22Rv1 (cell line): ENCODE data around the gene SCLT1.

Experiments
- ZFX ChIP-seq: fragments of 450-650 bp; IDR thresholded peaks from 2 replicates; pipeline ENCODE4 v1.6.1; 2017; ENCODE audit warnings: antibody characterized with exemption, borderline replicate concordance
- TF ChIP-seq, protein P1 (sequence below): fragments of 450-650 bp; IDR thresholded peaks from 2 replicates; pipeline ENCODE4 v1.5.1; 2017; ENCODE audit warnings: mild to moderate bottlenecking

DNA sequence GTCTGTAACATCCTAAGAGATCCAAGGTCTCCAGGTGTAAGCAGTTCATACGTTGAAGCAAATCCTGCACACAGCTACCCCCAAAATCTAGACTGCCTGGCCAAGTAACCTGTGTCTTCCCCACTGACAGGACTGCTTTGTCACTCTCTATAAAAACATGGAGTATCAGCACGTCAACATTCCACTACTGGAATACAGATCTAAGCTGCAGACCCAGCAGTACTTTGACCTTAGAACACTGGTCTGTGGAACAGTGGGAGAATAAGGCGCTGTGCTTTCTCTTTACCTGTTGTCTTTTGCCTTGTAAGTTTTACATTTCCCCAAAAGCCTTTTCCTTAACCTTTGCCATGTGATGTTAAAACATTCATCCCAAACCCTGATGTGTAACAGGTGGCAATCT, 146.4 kb downstream of the SCLT1 start:
- TF ChIP-seq, protein P1, sequence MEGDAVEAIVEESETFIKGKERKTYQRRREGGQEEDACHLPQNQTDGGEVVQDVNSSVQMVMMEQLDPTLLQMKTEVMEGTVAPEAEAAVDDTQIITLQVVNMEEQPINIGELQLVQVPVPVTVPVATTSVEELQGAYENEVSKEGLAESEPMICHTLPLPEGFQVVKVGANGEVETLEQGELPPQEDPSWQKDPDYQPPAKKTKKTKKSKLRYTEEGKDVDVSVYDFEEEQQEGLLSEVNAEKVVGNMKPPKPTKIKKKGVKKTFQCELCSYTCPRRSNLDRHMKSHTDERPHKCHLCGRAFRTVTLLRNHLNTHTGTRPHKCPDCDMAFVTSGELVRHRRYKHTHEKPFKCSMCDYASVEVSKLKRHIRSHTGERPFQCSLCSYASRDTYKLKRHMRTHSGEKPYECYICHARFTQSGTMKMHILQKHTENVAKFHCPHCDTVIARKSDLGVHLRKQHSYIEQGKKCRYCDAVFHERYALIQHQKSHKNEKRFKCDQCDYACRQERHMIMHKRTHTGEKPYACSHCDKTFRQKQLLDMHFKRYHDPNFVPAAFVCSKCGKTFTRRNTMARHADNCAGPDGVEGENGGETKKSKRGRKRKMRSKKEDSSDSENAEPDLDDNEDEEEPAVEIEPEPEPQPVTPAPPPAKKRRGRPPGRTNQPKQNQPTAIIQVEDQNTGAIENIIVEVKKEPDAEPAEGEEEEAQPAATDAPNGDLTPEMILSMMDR, result no peak
- no peak for TF ChIP-seq ZFX
